Left lung (tissue), 10 donors: ENCODE measurements around the gene ULK3. TPM values are rescaled to one million over a fixed set of nuclear protein-coding genes. Genes with fewer than 3 reads are reported as not detected.
A peak's percentile ranks its signal among the peaks of the same experiment; 100 is the strongest.

Experiments used
- ATAC-seq: fragments of 200-7000 bp; cut with Tn5 transposase; one replicate; pipeline ENCODE4 v1.9.1; 2020; ENCODE audit warnings: moderate library complexity
- DNase-seq, 4 donors: peaks; one replicate each; pipeline ENCODE4 v3.0.0-alpha.2; 2013 to 2020
- H3K27ac ChIP-seq, 2 donors: fragments of 200-600 bp; sonication (generic) in 1 of 2; one replicate each; pipeline versions ENCODE4 v1.5.0 to v1.8.0; 2020 to 2021
- H3K27me3 ChIP-seq, 2 donors: fragments of 200-600 bp; sonication (generic) in 1 of 2; one replicate each; pipeline versions ENCODE4 v1.5.0 to v1.8.0; 2020 to 2021
- H3K36me3 ChIP-seq, 2 donors: fragments of 200-600 bp; sonication (generic) in 1 of 2; one replicate each; pipeline versions ENCODE4 v1.5.0 to v1.8.0; 2020 to 2021
- H3K4me1 ChIP-seq, 2 donors: fragments of 200-600 bp; one replicate each; pipeline ENCODE4 v1.8.0; 2021
- H3K4me3 ChIP-seq, 2 donors: fragments of 200-600 bp; sonication (generic) in 1 of 2; one replicate each; pipeline versions ENCODE4 v1.5.0 to v1.8.0; 2020 to 2021; ENCODE audit warnings: mild to moderate bottlenecking in 1 of 2
- H3K9me3 ChIP-seq, 2 donors: fragments of 200-600 bp; sonication (generic) in 1 of 2; one replicate each; pipeline versions ENCODE4 v1.5.0 to v1.8.0; 2020 to 2021
- intact Hi-C, 2 donors: fragments of 100-400 bp; cut with DNase I; formaldehyde crosslinking; loops; one replicate each; pipeline versions ENCODE4 v1.11.2 to v1.14.2; 2022
- microRNA-seq, 2 donors: library from miRNA; unstranded; fragments of <30 nt; microRNA quantifications; one replicate each; pipeline ENCODE4, GENCODE V29; 2019
- polyA plus RNA-seq, 6 donors: library from polyadenylated mRNA; unstranded; fragments of 120-200 nt; gene quantifications; one replicate each; pipeline ENCODE4 v1.2.1, GENCODE V29; 2013; ENCODE audit not compliant: insufficient read length in 6 of 6
- total RNA-seq, 2 donors: library from RNA; stranded (reverse); fragmentation: NEBNext Ultra II Directional; extraction: Animal tissue kit (Norgen Biotek cat#: 25700); gene quantifications; one replicate each; pipeline ENCODE4 v1.2.1, GENCODE V29; 2021
- TF ChIP-seq, protein P1 (sequence below), 2 donors: fragments of 200-600 bp; sonication (generic) in 1 of 2; IDR thresholded peaks; one replicate each; pipeline versions ENCODE4 v1.5.0 to v1.8.0; 2021; ENCODE audit warnings: antibody characterized with exemption in 2 of 2
- donor health status: DM: no; HTN: yes; CAD: no.
- donor health status: DM: no; HTN: no; CAD: no.

The ULK3 gene
- total and polyA plus RNA-seq, 8 donors, result 27.3 to 45.1 (median 37.4) TPM

DNA sequence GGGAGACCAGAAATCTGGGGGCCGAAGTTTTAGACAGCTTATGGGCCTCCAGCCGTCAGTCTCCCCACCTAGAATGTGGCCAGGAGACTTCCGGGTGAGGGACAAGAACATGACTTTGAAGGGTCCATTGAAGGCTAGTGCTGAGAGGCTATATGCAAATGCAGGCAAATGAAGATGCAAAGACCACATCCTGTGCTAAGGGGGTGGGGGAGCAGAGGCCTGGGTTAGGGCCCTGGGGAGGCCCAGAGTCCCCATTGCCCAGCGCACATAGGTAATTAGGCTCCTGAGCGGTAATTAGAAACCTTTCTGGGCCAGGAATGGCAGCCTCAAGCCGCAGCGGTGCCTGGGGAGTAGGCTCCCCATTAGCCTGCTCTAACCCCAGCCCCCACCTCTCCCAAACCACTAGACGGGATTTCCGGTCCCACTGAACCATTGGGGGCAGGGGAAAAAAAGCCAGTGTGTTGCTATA, 54.2 kb downstream of the ULK3 start:
- Histone ChIP-seq H3K4me3 (peak overlapping the region in 1 of 2 donors; percentile 36), H3K4me1 (peaks cover 42 to 98% of the 10 kb centered on the region in 2 donors), H3K9me3 (no peaks in the 10 kb centered on the region), H3K27ac (peak overlapping the region; percentile 79 to 93), H3K36me3 (no peaks in the 10 kb centered on the region), H3K27me3 (no peaks in the 10 kb centered on the region)
- TF ChIP-seq, protein P1, sequence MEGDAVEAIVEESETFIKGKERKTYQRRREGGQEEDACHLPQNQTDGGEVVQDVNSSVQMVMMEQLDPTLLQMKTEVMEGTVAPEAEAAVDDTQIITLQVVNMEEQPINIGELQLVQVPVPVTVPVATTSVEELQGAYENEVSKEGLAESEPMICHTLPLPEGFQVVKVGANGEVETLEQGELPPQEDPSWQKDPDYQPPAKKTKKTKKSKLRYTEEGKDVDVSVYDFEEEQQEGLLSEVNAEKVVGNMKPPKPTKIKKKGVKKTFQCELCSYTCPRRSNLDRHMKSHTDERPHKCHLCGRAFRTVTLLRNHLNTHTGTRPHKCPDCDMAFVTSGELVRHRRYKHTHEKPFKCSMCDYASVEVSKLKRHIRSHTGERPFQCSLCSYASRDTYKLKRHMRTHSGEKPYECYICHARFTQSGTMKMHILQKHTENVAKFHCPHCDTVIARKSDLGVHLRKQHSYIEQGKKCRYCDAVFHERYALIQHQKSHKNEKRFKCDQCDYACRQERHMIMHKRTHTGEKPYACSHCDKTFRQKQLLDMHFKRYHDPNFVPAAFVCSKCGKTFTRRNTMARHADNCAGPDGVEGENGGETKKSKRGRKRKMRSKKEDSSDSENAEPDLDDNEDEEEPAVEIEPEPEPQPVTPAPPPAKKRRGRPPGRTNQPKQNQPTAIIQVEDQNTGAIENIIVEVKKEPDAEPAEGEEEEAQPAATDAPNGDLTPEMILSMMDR (IDR thresholded peaks at IDR 0.05), result no peak
- ATAC-seq (no peak), DNase-seq (peak in 1 of 4 donors; percentile 79)
- intact Hi-C loops, result no loop called here

DNA sequence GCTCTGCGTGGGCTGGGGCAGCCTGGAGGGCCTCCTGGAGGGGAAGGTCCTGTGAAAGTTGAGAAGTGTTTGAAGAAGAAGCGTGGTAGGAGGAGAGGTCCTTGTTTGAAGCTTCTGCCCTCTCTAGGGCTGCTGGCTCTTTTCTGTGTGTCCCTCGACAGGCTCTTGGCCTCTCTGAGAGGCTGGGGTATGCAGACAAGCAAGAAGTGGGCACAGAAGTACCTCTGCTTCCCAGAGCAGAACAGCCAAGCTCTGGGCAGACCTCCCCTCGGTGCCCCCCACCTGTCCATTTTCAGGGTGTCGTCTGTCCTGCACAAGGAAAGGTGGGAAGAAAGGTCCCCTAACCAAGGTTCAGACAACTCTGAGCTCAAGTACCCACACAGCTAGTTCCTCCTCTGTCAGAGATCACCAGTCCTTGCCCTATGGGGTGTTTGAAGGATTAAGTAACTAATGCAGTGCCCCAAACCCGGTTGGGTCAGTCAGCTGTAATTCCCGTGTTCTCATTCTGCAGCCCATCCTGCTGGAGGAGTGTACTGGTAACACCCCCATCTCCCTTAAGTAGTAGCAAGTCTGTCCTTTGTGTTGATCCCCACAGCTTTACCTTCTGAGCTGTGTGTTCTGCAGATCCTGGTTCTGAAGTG, 54.8 kb downstream of the ULK3 start:
- no peaks in the 10 kb centered on the region for H3K9me3 ChIP-seq
- TF ChIP-seq, protein P1 (IDR thresholded peaks at IDR 0.05), result no peak
- H3K36me3 ChIP-seq, result no peaks in the 10 kb centered on the region
- H3K27ac ChIP-seq, result peak overlapping the region; percentile 79 to 93
- ATAC-seq, result peak; percentile 13
- intact Hi-C loops, result no loop called here
- DNase-seq, result peak in 1 of 4 donors; percentile 7
- H3K4me1 ChIP-seq, result peaks cover 48 to 97% of the 10 kb centered on the region in 2 donors
- peak overlapping the region in 1 of 2 donors; percentile 36 for H3K4me3 ChIP-seq
- H3K27me3 ChIP-seq, result no peaks in the 10 kb centered on the region

DNA sequence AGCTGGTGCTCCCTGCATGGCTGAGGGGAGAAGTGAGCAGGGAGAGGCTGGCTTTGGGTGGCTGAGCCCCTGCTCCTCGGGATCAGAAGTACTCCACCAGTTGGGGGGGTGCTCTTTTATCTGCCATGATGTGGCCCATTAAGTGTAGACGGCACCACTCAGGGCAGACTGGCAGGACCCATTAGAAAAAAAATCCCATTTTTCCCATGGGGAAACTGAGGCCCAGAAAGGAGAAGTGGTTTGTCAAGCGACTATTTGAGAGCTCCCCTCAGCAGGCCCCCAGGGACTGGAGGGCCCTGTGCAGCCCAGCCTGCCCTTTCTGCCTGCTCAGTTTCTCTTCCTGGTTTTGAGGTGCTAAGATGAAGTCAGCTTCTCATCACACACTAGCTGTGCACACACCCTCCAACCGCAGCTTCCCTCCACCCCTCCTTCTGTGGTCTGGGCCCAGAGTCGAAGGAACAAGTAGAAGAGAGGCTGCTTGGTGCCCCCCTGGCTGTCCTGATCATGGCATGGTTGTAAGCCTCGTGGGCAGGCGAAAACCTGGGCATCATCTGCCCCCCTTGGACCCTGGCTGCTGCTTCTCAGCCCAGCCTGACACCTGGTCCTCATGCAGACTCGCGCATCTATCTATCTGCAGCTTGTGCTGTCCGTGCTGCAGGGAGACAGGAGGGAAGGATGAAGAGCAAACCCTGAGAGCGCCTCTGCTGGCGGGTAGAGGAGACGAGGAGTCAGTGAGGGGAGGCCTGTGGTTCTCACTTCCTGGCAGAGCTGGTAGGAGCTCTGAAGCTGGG, 55.5 kb downstream of the ULK3 start:
- intact Hi-C loops, result no loop called here
- no peaks in the 10 kb centered on the region for H3K27me3 ChIP-seq
- DNase-seq, result peak in 2 of 4 donors; percentile 89 to 91
- H3K36me3 ChIP-seq, result no peaks in the 10 kb centered on the region
- no peaks in the 10 kb centered on the region for H3K9me3 ChIP-seq
- H3K27ac ChIP-seq, result peak overlapping the region; percentile 79 to 93
- TF ChIP-seq, protein P1 (IDR thresholded peaks at IDR 0.05), result peak in 1 of 2 donors; percentile 52
- H3K4me3 ChIP-seq, result peak overlapping the region in 1 of 2 donors; percentile 36
- ATAC-seq, result peak; percentile 69
- peaks cover 50 to 94% of the 10 kb centered on the region in 2 donors for H3K4me1 ChIP-seq

DNA sequence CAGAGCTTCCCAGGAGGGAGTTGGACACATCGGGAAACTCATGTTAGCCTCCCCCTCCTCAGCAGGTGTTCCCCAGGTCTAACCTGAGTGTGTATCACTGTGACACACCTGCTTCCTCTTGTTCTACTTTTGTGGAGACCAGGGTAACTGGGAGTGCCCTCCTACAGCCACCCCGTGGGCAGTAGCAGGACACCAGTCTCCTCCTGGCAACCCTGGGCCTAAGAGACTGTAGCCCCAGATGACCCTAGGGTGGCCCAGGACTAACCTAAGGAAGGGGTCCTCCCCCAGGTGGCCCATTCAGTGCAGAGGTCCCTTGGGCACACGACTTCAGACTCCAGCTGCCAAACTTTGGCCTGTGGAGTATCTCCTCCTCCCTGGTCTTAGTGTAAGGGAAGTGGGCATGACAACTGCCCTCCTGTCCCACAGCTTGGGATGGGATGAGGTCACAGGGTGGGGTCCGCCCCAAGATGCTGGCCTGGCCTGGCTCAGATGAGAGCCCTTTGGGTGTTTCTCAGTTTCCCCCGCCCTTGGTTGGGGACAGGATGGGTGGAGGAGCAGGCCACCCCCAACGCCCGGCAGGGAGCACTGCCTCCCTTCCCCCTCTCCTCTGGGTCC, 56.3 kb downstream of the ULK3 start:
- TF ChIP-seq, protein P1 (IDR thresholded peaks at IDR 0.05), result no peak
- intact Hi-C loops, result no loop called here
- no peak for ATAC-seq
- Histone ChIP-seq H3K27ac (peak overlapping the region; percentile 79 to 93), H3K4me3 (peak overlapping the region in 1 of 2 donors; percentile 36), H3K4me1 (peaks cover 51 to 87% of the 10 kb centered on the region in 2 donors), H3K9me3 (no peaks in the 10 kb centered on the region), H3K36me3 (no peaks in the 10 kb centered on the region), H3K27me3 (no peaks in the 10 kb centered on the region)
- DNase-seq, result peak in 2 of 4 donors; percentile 65 to 70

Small RNAs within 50 kb of the gene (microRNA-seq; reads per million reads assigned to microRNA genes)
- gene MIR4513 (0 reads per million in 2 donors), gene MIR6882 (1.8 to 1.9 reads per million in 2 donors)

Other genes starting within 250 kb of the ULK3 start
- 10 to 100 TPM; 58.0 to 70.0 TPM for gene CLK3, start 227.3 kb downstream of the ULK3 start, total RNA-seq
- 10 to 100 TPM; 69.1 to 91.0 (median 81.8) TPM for gene CLK3, start 227.3 kb downstream of the ULK3 start, polyA plus RNA-seq
- 10 to 100 TPM; 27.9 to 28.0 TPM for gene EDC3, start 147.1 kb downstream of the ULK3 start, total RNA-seq
- 10 to 100 TPM; 34.9 to 43.6 (median 37.4) TPM for gene EDC3, start 147.1 kb downstream of the ULK3 start, polyA plus RNA-seq
- gene CYP1A1, start 117.6 kb downstream of the ULK3 start, total RNA-seq, result not detected
- gene CYP1A1, start 117.6 kb downstream of the ULK3 start, polyA plus RNA-seq, result 1 to 10 TPM in 2 of 6 donors, under 1 TPM in 4; 0.31 to 1.4 (median 0.86) TPM
- gene CYP1A2, start 94.3 kb downstream of the ULK3 start, total RNA-seq, result under 1 TPM in 1 of 2 donors, not detected in 1; 0.15 TPM
- under 1 TPM; 0.21 to 0.58 (median 0.35) TPM for gene CYP1A2, start 94.3 kb downstream of the ULK3 start, polyA plus RNA-seq
- 100 to 1,000 TPM in 1 of 2 donors, 10 to 100 TPM in 1; 52.3 to 101 TPM for gene CSK, start 61.1 kb downstream of the ULK3 start, total RNA-seq
- gene CSK, start 61.1 kb downstream of the ULK3 start, polyA plus RNA-seq, result 10 to 100 TPM; 41.5 to 55.9 (median 48.3) TPM
- under 1 TPM in 1 of 2 donors, not detected in 1; 0.39 TPM for gene LMAN1L, start 30.3 kb downstream of the ULK3 start, total RNA-seq
- under 1 TPM in 2 of 6 donors, not detected in 4; 0.08 to 0.32 TPM for gene LMAN1L, start 30.3 kb downstream of the ULK3 start, polyA plus RNA-seq
- gene CPLX3, start 16.5 kb downstream of the ULK3 start, total RNA-seq, result not detected
- under 1 TPM in 1 of 6 donors, not detected in 5; 0.14 TPM for gene CPLX3, start 16.5 kb downstream of the ULK3 start, polyA plus RNA-seq
- gene SCAMP2, start 30.2 kb upstream of the ULK3 start, total RNA-seq, result 100 to 1,000 TPM; 131 to 138 TPM
- 10 to 100 TPM; 42.8 to 56.2 (median 44.8) TPM for gene SCAMP2, start 30.2 kb upstream of the ULK3 start, polyA plus RNA-seq
- gene MPI, start 46.9 kb upstream of the ULK3 start, total RNA-seq, result 10 to 100 TPM; 27.8 to 30.7 TPM
- gene MPI, start 46.9 kb upstream of the ULK3 start, polyA plus RNA-seq, result 10 to 100 TPM; 60.3 to 69.8 (median 61.1) TPM
- 10 to 100 TPM; 66.0 to 84.7 TPM for gene FAM219B, start 63.7 kb upstream of the ULK3 start, total RNA-seq
- 10 to 100 TPM; 59.2 to 63.2 (median 60.3) TPM for gene FAM219B, start 63.7 kb upstream of the ULK3 start, polyA plus RNA-seq
- 100 to 1,000 TPM; 170 TPM for gene COX5A, start 94.9 kb upstream of the ULK3 start, total RNA-seq
- 100 to 1,000 TPM; 112 to 131 (median 127) TPM for gene COX5A, start 94.9 kb upstream of the ULK3 start, polyA plus RNA-seq
- 10 to 100 TPM; 13.8 to 14.1 TPM for gene RPP25, start 113.6 kb upstream of the ULK3 start, total RNA-seq
- gene RPP25, start 113.6 kb upstream of the ULK3 start, polyA plus RNA-seq, result 1 to 10 TPM; 4.0 to 9.5 (median 6.0) TPM
- 10 to 100 TPM in 1 of 2 donors, 1 to 10 TPM in 1; 1.9 to 20.1 TPM for gene SCAMP5, start 152.4 kb upstream of the ULK3 start, total RNA-seq
- 10 to 100 TPM; 12.7 to 31.3 (median 13.8) TPM for gene SCAMP5, start 152.4 kb upstream of the ULK3 start, polyA plus RNA-seq
- 10 to 100 TPM; 13.2 to 14.1 TPM for gene PPCDC, start 180.4 kb upstream of the ULK3 start, total RNA-seq
- gene PPCDC, start 180.4 kb upstream of the ULK3 start, polyA plus RNA-seq, result 10 to 100 TPM in 4 of 6 donors, 1 to 10 TPM in 2; 9.4 to 19.0 (median 11.6) TPM